Measurements from ENCODE around the gene RGS18. TPM values are rescaled to one million over a fixed set of nuclear protein-coding genes. Genes with fewer than 3 reads are reported as not detected.
"Not testable (repeated sequence)": the region's sequence is repeated elsewhere in the genome, so short reads cannot be mapped to it uniquely, and the experiment has no call there.

RGS18 gene
- total and polyA plus RNA-seq, 5 donors: 0.41 to 2.6 (median 1.4) TPM

GRCh38 chr1:192165002-192165401 lies 6.7 kb downstream of the RGS18 start:
- H3K9me3 ChIP-seq (ENCODE audit: control insufficient read depth, low read length); ATAC-seq; intact Hi-C loops (cut with DNase I); H3K27me3 ChIP-seq (ENCODE audit: control insufficient read depth, insufficient read depth); H3K4me1 ChIP-seq (ENCODE audit: control insufficient read depth, insufficient read depth, low read length); H3K27ac ChIP-seq (ENCODE audit: low read length); DNase-seq; H3K4me3 ChIP-seq (ENCODE audit: low read length): not testable (repeated sequence)
- 88% methylated on average over 7 of the region's 7 CpGs for WGBS

- no peaks in the 10 kb centered on the region for H3K4me1 ChIP-seq (ENCODE audit: control insufficient read depth, insufficient read depth, low read length)
- H3K27me3 ChIP-seq (ENCODE audit: control insufficient read depth, insufficient read depth): no peaks in the 10 kb centered on the region
- peaks cover 2% of the 10 kb centered on the region for H3K9me3 ChIP-seq (ENCODE audit: control insufficient read depth, low read length)
- DNase-seq: no peak
- no peak overlapping the region for H3K4me3 ChIP-seq (ENCODE audit: low read length)
- ATAC-seq: no peak
- 87% methylated on average over 1 of the region's 1 CpG for WGBS
- intact Hi-C loops (cut with DNase I): no loop called here
- H3K27ac ChIP-seq (ENCODE audit: low read length): no peak overlapping the region
Observed at GRCh38 chr1:192167011-192167410, 8.7 kb downstream of the RGS18 start.

- whole genome bisulfite sequencing: 93% methylated on average over 3 of the region's 3 CpGs
- no peak for ATAC-seq
- Histone ChIP-seq H3K4me3 (ENCODE audit: low read length) (no peak overlapping the region), H3K27me3 (ENCODE audit: control insufficient read depth, insufficient read depth) (no peaks in the 10 kb centered on the region), H3K9me3 (ENCODE audit: control insufficient read depth, low read length) (peaks cover 2% of the 10 kb centered on the region), H3K27ac (ENCODE audit: low read length) (no peak overlapping the region), H3K4me1 (ENCODE audit: control insufficient read depth, insufficient read depth, low read length) (no peaks in the 10 kb centered on the region)
- DNase-seq: no peak
- intact Hi-C loops (cut with DNase I): no loop called here
Observed at GRCh38 chr1:192167911-192168700, 9.8 kb downstream of the RGS18 start.

- 70% methylated on average over 4 of the region's 4 CpGs for WGBS
- ATAC-seq: no peak
Observed at GRCh38 chr1:192168964-192169363, 10.7 kb downstream of the RGS18 start.

GRCh38 chr1:192170196-192170984 lies 12.1 kb downstream of the RGS18 start:
- no peaks in the 10 kb centered on the region for H3K9me3 ChIP-seq (ENCODE audit: control insufficient read depth, low read length)
- H3K27ac ChIP-seq (ENCODE audit: low read length): no peak overlapping the region
- WGBS: 35% methylated on average over 6 of the region's 6 CpGs
- H3K4me3 ChIP-seq (ENCODE audit: low read length): no peak overlapping the region
- ATAC-seq (no peak), DNase-seq (no peak)
- no peaks in the 10 kb centered on the region for H3K4me1 ChIP-seq (ENCODE audit: control insufficient read depth, insufficient read depth, low read length)
- intact Hi-C loops (cut with DNase I): no loop called here
- H3K27me3 ChIP-seq (ENCODE audit: control insufficient read depth, insufficient read depth): no peaks in the 10 kb centered on the region

More at GRCh38 chr1:192168964-192169363, 10.7 kb downstream of the RGS18 start:
- H3K9me3 ChIP-seq (ENCODE audit: control insufficient read depth, low read length): peaks cover 2% of the 10 kb centered on the region
- H3K4me1 ChIP-seq (ENCODE audit: control insufficient read depth, insufficient read depth, low read length): no peaks in the 10 kb centered on the region
- no peak overlapping the region for H3K4me3 ChIP-seq (ENCODE audit: low read length)
- intact Hi-C loops (cut with DNase I): no loop called here
- no peak overlapping the region for H3K27ac ChIP-seq (ENCODE audit: low read length)
- DNase-seq: no peak
- no peaks in the 10 kb centered on the region for H3K27me3 ChIP-seq (ENCODE audit: control insufficient read depth, insufficient read depth)

GRCh38 chr1:192171123-192171522 lies 12.9 kb downstream of the RGS18 start:
- H3K4me1 ChIP-seq (ENCODE audit: control insufficient read depth, insufficient read depth, low read length): no peaks in the 10 kb centered on the region
- intact Hi-C loops (cut with DNase I): no loop called here
- H3K4me3 ChIP-seq (ENCODE audit: low read length): no peak overlapping the region
- H3K9me3 ChIP-seq (ENCODE audit: control insufficient read depth, low read length): no peaks in the 10 kb centered on the region
- no peak overlapping the region for H3K27ac ChIP-seq (ENCODE audit: low read length)
- 80% methylated on average over 3 of the region's 3 CpGs for WGBS
- H3K27me3 ChIP-seq (ENCODE audit: control insufficient read depth, insufficient read depth): no peaks in the 10 kb centered on the region
- DNase-seq: no peak
- no peak for ATAC-seq

- ATAC-seq (no peak), DNase-seq (no peak)
- H3K4me3 ChIP-seq (ENCODE audit: low read length): no peak overlapping the region
- no peaks in the 10 kb centered on the region for H3K27me3 ChIP-seq (ENCODE audit: control insufficient read depth, insufficient read depth)
- no peak overlapping the region for H3K27ac ChIP-seq (ENCODE audit: low read length)
- intact Hi-C loops (cut with DNase I): no loop called here
- H3K9me3 ChIP-seq (ENCODE audit: control insufficient read depth, low read length): no peaks in the 10 kb centered on the region
- no peaks in the 10 kb centered on the region for H3K4me1 ChIP-seq (ENCODE audit: control insufficient read depth, insufficient read depth, low read length)
- 81% methylated on average over 2 of the region's 2 CpGs for WGBS
Observed at GRCh38 chr1:192175971-192176370, 17.7 kb downstream of the RGS18 start.

GRCh38 chr1:192183788-192184187 lies 25.5 kb downstream of the RGS18 start:
- DNase-seq (no peak), ATAC-seq (no peak)
- 69% methylated on average over 1 of the region's 1 CpG for WGBS
- Histone ChIP-seq H3K27ac (ENCODE audit: low read length) (no peak overlapping the region), H3K9me3 (ENCODE audit: control insufficient read depth, low read length) (no peaks in the 10 kb centered on the region), H3K4me1 (ENCODE audit: control insufficient read depth, insufficient read depth, low read length) (no peaks in the 10 kb centered on the region), H3K4me3 (ENCODE audit: low read length) (no peak overlapping the region), H3K27me3 (ENCODE audit: control insufficient read depth, insufficient read depth) (no peaks in the 10 kb centered on the region)
- intact Hi-C loops (cut with DNase I): no loop called here

GRCh38 chr1:192186197-192186596 lies 27.9 kb downstream of the RGS18 start:
- H3K27me3 ChIP-seq (ENCODE audit: control insufficient read depth, insufficient read depth): no peaks in the 10 kb centered on the region
- intact Hi-C loops (cut with DNase I): no loop called here
- no peak for ATAC-seq
- H3K27ac ChIP-seq (ENCODE audit: low read length): no peak overlapping the region
- H3K4me3 ChIP-seq (ENCODE audit: low read length): no peak overlapping the region
- H3K4me1 ChIP-seq (ENCODE audit: control insufficient read depth, insufficient read depth, low read length): no peaks in the 10 kb centered on the region
- 76% methylated on average over 4 of the region's 4 CpGs for WGBS
- no peaks in the 10 kb centered on the region for H3K9me3 ChIP-seq (ENCODE audit: control insufficient read depth, low read length)
- no peak for DNase-seq

GRCh38 chr1:192190066-192190465 lies 31.8 kb downstream of the RGS18 start:
- Histone ChIP-seq H3K4me1 (ENCODE audit: control insufficient read depth, insufficient read depth, low read length) (no peaks in the 10 kb centered on the region), H3K27me3 (ENCODE audit: control insufficient read depth, insufficient read depth) (no peaks in the 10 kb centered on the region), H3K27ac (ENCODE audit: low read length) (no peak overlapping the region), H3K4me3 (ENCODE audit: low read length) (no peak overlapping the region), H3K9me3 (ENCODE audit: control insufficient read depth, low read length) (no peaks in the 10 kb centered on the region)
- no peak for DNase-seq
- WGBS: 83% methylated on average over 2 of the region's 2 CpGs
- no peak for ATAC-seq
- intact Hi-C loops (cut with DNase I): no loop called here

GRCh38 chr1:192201303-192201702 lies 43.0 kb downstream of the RGS18 start:
- Histone ChIP-seq H3K4me3 (ENCODE audit: low read length) (no peak overlapping the region), H3K27me3 (ENCODE audit: control insufficient read depth, insufficient read depth) (no peaks in the 10 kb centered on the region), H3K4me1 (ENCODE audit: control insufficient read depth, insufficient read depth, low read length) (no peaks in the 10 kb centered on the region), H3K9me3 (ENCODE audit: control insufficient read depth, low read length) (peaks cover 2% of the 10 kb centered on the region), H3K27ac (ENCODE audit: low read length) (no peak overlapping the region)
- no peak for DNase-seq
- 91% methylated on average over 5 of the region's 5 CpGs for WGBS
- intact Hi-C loops (cut with DNase I): no loop called here
- no peak for ATAC-seq
